ENCODE measurements around the gene OR1L6. TPM values are rescaled to one million over a fixed set of nuclear protein-coding genes. Genes with fewer than 3 reads are reported as not detected.

The OR1L6 gene
- total and polyA plus RNA-seq, 2 of the 13 experiments (the other 11 are each of a cell fraction or from before 2014, with no cell fraction given) = not detected

GRCh38 chr9:122786338-122786737 is 44.2 kb downstream of the OR1L6 start:
- DNase-seq (ENCODE audit: low spot score) (no peak), FAIRE-seq (no peak), ATAC-seq (no peak)
- Histone ChIP-seq H3K36me3 (replicated peaks in 1 of 2; ENCODE audit: control insufficient read depth in 1 of 2, insufficient read depth in 2 of 2, low read length in 2 of 2) (no peaks in the 10 kb centered on the region), H3K27ac (ENCODE audit: extremely low read length, insufficient read depth, low read length) (no peak overlapping the region), H2AFZ (ENCODE audit: low read length) (no peak overlapping the region), H3K9ac (ENCODE audit: insufficient read depth, low read depth, low read length) (no peak overlapping the region), H3K4me3 (replicated peaks in 1 of 3; ENCODE audit: insufficient read depth in 1 of 3, low read depth in 2 of 3, low read length in 3 of 3) (no peak overlapping the region), H4K20me1 (ENCODE audit: insufficient read depth, low read length) (no peaks in the 10 kb centered on the region), H3K9me3 (ENCODE audit: low read length) (no peaks in the 10 kb centered on the region), H3K79me2 (ENCODE audit: insufficient read depth, low read length) (no peaks in the 10 kb centered on the region), H3K27me3 (ENCODE audit: control insufficient read depth in 1 of 2, insufficient read depth in 2 of 2, low read length in 2 of 2) (peaks cover 0 to 1% of the 10 kb centered on the region in 2 experiments; a peak in 1 of 5 replicates), H3K4me2 (ENCODE audit: low read depth, low read length) (no peak overlapping the region), H3K4me1 (ENCODE audit: insufficient read depth, low read length) (no peaks in the 10 kb centered on the region; the same call in 1 of the 2 replicates)
- ChIA-PET POLR2A (no interaction called here), CTCF (ENCODE audit: low intra/inter-chr PET ratio, low total read pairs) (no interaction called here)
- intact Hi-C loops (cut with micrococcal nuclease; ENCODE audit: unreplicated experiment) (no loop called here), in situ Hi-C loops (cut with HindIII; ENCODE audit: extremely low pct_ligation_motif_present, low pct_unique_long_range_greater_than_20kb) (no loop called here)
- no TSS peak for BruUV-seq (replicated peaks)
- WGBS (ENCODE audit: low lambda C conversion rate) = 3% methylated on average over 4 of the region's 4 CpGs
- TF ChIP-seq ZBTB39 (CRISPR knock-in tag; IDR thresholded peaks at IDR 0.05) (no peak), SRSF4 (IDR thresholded peaks at IDR 0.05; ENCODE audit: low read depth, low read length, poor library complexity, severe bottlenecking) (no peak), KDM6A (CRISPR knock-in tag; IDR thresholded peaks at IDR 0.05; ENCODE audit: low read depth) (no peak), ZNF138 (CRISPR knock-in tag; IDR thresholded peaks at IDR 0.05; ENCODE audit: low read depth) (no peak)

GRCh38 chr9:122788831-122789230 is 46.7 kb downstream of the OR1L6 start, which contains the start of gene OR5C1:
Gene OR5C1, plus strand, starts transcription at chr9:122788933. Its CDS starts 0 bp downstream, at chr9:122788933.
- FAIRE-seq (no peak), ATAC-seq (no peak), DNase-seq (ENCODE audit: low spot score) (no peak)
- Histone ChIP-seq H3K4me3 (replicated peaks in 1 of 3; ENCODE audit: insufficient read depth in 1 of 3, low read depth in 2 of 3, low read length in 3 of 3) (no peak within 1 kb of the TSS), H3K9ac (ENCODE audit: insufficient read depth, low read depth, low read length) (no peak within 1 kb of the TSS), H3K36me3 (replicated peaks in 1 of 2; ENCODE audit: control insufficient read depth in 1 of 2, insufficient read depth in 2 of 2, low read length in 2 of 2) (no peaks in the 10 kb centered on the region), H3K9me3 (ENCODE audit: low read length) (no peaks in the 10 kb centered on the region), H3K79me2 (ENCODE audit: insufficient read depth, low read length) (no peaks in the 10 kb centered on the region), H2AFZ (ENCODE audit: low read length) (no peak within 1 kb of the TSS), H3K27ac (ENCODE audit: extremely low read length, insufficient read depth, low read length) (no peak within 1 kb of the TSS), H3K4me1 (ENCODE audit: insufficient read depth, low read length) (no peaks in the 10 kb centered on the region; the same call in 1 of the 2 replicates), H3K4me2 (ENCODE audit: low read depth, low read length) (no peak within 1 kb of the TSS), H4K20me1 (ENCODE audit: insufficient read depth, low read length) (no peaks in the 10 kb centered on the region), H3K27me3 (ENCODE audit: control insufficient read depth in 1 of 2, insufficient read depth in 2 of 2, low read length in 2 of 2) (no peaks in the 10 kb centered on the region)
- BruUV-seq (replicated peaks) = no TSS peak
- intact Hi-C loops (cut with micrococcal nuclease; ENCODE audit: unreplicated experiment) (no loop called here), in situ Hi-C loops (cut with HindIII; ENCODE audit: extremely low pct_ligation_motif_present, low pct_unique_long_range_greater_than_20kb) (no loop called here)
- CTCF ChIA-PET (ENCODE audit: low intra/inter-chr PET ratio, low total read pairs) = no interaction called here
- 67% methylated on average over 10 of the region's 12 CpGs for WGBS (ENCODE audit: low lambda C conversion rate)
- POLR2A ChIA-PET = no interaction called here
- TF ChIP-seq KMT2A (CRISPR knock-in tag; IDR thresholded peaks at IDR 0.05) (no peak), KDM3A (CRISPR knock-in tag; IDR thresholded peaks at IDR 0.05; ENCODE audit: low read depth) (no peak), ZSCAN12 (CRISPR knock-in tag; IDR thresholded peaks at IDR 0.05) (no peak), STAT6 (CRISPR knock-in tag; IDR thresholded peaks at IDR 0.05; ENCODE audit: borderline replicate concordance) (no peak), MNT (IDR thresholded peaks at IDR 0.05) (no peak), HDAC6 (IDR thresholded peaks at IDR 0.05; ENCODE audit: low read depth, low read length) (no peak), ADNP (CRISPR knock-in tag; IDR thresholded peaks at IDR 0.05) (no peak), ZNF792 (CRISPR knock-in tag; IDR thresholded peaks at IDR 0.05) (no peak)

All from HepG2 (cell line).